Glutamatergic neuron (in vitro differentiated cells): Measurements from ENCODE around the gene PDE7B. TPM values are rescaled to one million over a fixed set of nuclear protein-coding genes. Genes with fewer than 3 reads are reported as not detected.

Experiments
- DNase-seq: peaks from one replicate; pipeline ENCODE4 v3.0.0; 2022
- H3K27ac Mint-ChIP-seq: one replicate; pipeline ENCODE4 v1.8.0; 2020; ENCODE audit warnings: mild to moderate bottlenecking, mixed read lengths, inconsistent platforms; ENCODE audit not compliant: unreplicated experiment
- H3K27me3 Mint-ChIP-seq: one replicate; pipeline ENCODE4 v1.8.0; 2020; ENCODE audit warnings: mild to moderate bottlenecking, moderate library complexity, mixed read lengths, inconsistent platforms; ENCODE audit not compliant: unreplicated experiment
- H3K36me3 Mint-ChIP-seq: one replicate; pipeline ENCODE4 v1.8.0; 2020; ENCODE audit warnings: mild to moderate bottlenecking, mixed read lengths, inconsistent platforms; ENCODE audit not compliant: unreplicated experiment
- H3K4me1 Mint-ChIP-seq: one replicate; pipeline ENCODE4 v1.8.0; 2020; ENCODE audit warnings: mild to moderate bottlenecking, low read depth, mixed read lengths, inconsistent platforms; ENCODE audit not compliant: unreplicated experiment
- H3K4me3 Mint-ChIP-seq: one replicate; pipeline ENCODE4 v1.8.0; 2020; ENCODE audit warnings: mild to moderate bottlenecking, mixed read lengths, inconsistent platforms; ENCODE audit not compliant: unreplicated experiment
- H3K9me3 Mint-ChIP-seq: one replicate; pipeline ENCODE4 v1.8.0; 2020; ENCODE audit warnings: mild to moderate bottlenecking, moderate library complexity, mixed read lengths, inconsistent platforms; ENCODE audit not compliant: unreplicated experiment
- CTCF ChIP-seq: fragments of 200-600 bp; sonication (generic); IDR thresholded peaks from one replicate; pipeline ENCODE4 v1.5.0; 2021; ENCODE audit not compliant: partially characterized antibody, unreplicated experiment
- total RNA-seq: library from RNA; stranded (reverse); fragmentation: NEBNext Ultra II Directional; extraction: Animal tissue kit (Norgen Biotek cat#: 25700); gene quantifications from one replicate; pipeline ENCODE4 v1.2.1, GENCODE V29; 2021; ENCODE audit not compliant: unreplicated experiment

The PDE7B gene
- total RNA-seq, 1 donor from 2014 or later = not detected

- H3K36me3 Mint-ChIP-seq = no peaks in the 10 kb centered on the region
- no peak overlapping the region for H3K27ac Mint-ChIP-seq
- no peaks in the 10 kb centered on the region for H3K9me3 Mint-ChIP-seq
- no peak for DNase-seq
- no peak overlapping the region for H3K4me3 Mint-ChIP-seq
- H3K27me3 Mint-ChIP-seq = peaks cover 2% of the 10 kb centered on the region
- no peak for TF ChIP-seq CTCF
- H3K4me1 Mint-ChIP-seq = no peaks in the 10 kb centered on the region
These were observed 163.2 kb downstream of the PDE7B start for GRCh38 chr6:136014454-136015437.

GRCh38 chr6:136015531-136015930 is 164.0 kb downstream of the PDE7B start:
- DNase-seq = no peak
- Mint-ChIP-seq H3K27ac (no peak overlapping the region), H3K27me3 (peaks cover 2% of the 10 kb centered on the region), H3K4me3 (no peak overlapping the region), H3K9me3 (no peaks in the 10 kb centered on the region), H3K36me3 (no peaks in the 10 kb centered on the region), H3K4me1 (no peaks in the 10 kb centered on the region)
- TF ChIP-seq CTCF = no peak

GRCh38 chr6:136016228-136017225 is 165.0 kb downstream of the PDE7B start:
- Mint-ChIP-seq H3K4me3 (no peak overlapping the region), H3K27me3 (peaks cover 2% of the 10 kb centered on the region), H3K36me3 (no peaks in the 10 kb centered on the region), H3K9me3 (no peaks in the 10 kb centered on the region), H3K27ac (no peak overlapping the region), H3K4me1 (no peaks in the 10 kb centered on the region)
- no peak for DNase-seq
- TF ChIP-seq CTCF = no peak

GRCh38 chr6:136020691-136021090 is 169.2 kb downstream of the PDE7B start:
- Mint-ChIP-seq H3K9me3 (peaks cover 4% of the 10 kb centered on the region), H3K4me1 (peaks cover 5% of the 10 kb centered on the region), H3K4me3 (no peak overlapping the region), H3K36me3 (no peaks in the 10 kb centered on the region), H3K27me3 (peaks cover 4% of the 10 kb centered on the region), H3K27ac (no peak overlapping the region)
- DNase-seq = no peak
- TF ChIP-seq CTCF = no peak
